ENCODE measurements around the gene SLBP. TPM values are rescaled to one million over a fixed set of nuclear protein-coding genes. Genes with fewer than 3 reads are reported as not detected.

SLBP gene
- total and polyA plus RNA-seq, 2 experiments from 2014 or later, result 39.9 to 62.0 TPM

GRCh38 chr4:1730532-1731135 lies 18.5 kb upstream of the SLBP start:
- Histone ChIP-seq H3K27me3 (no peaks in the 10 kb centered on the region), H3K9me3 (ENCODE audit: low read depth) (no peaks in the 10 kb centered on the region), H3K4me1 (ENCODE audit: low read depth) (no peaks in the 10 kb centered on the region), H3K36me3 (peaks cover 16% of the 10 kb centered on the region), H3K27ac (no peak overlapping the region), H3K4me3 (no peak overlapping the region)
- DNase-seq (ENCODE audit: low read depth in 1 of 2, low spot score in 1 of 2), result no peak
- TF ChIP-seq CTCF (IDR thresholded peaks at IDR 0.05; ENCODE audit: low read depth, low read length), result no peak

- no peak overlapping the region for H3K27ac ChIP-seq
- DNase-seq (ENCODE audit: low read depth in 1 of 2, low spot score in 1 of 2), result no peak
- H3K27me3 ChIP-seq, result no peaks in the 10 kb centered on the region
- no peak overlapping the region for H3K4me3 ChIP-seq
- H3K4me1 ChIP-seq (ENCODE audit: low read depth), result no peaks in the 10 kb centered on the region
- H3K9me3 ChIP-seq (ENCODE audit: low read depth), result no peaks in the 10 kb centered on the region
- no peak for TF ChIP-seq CTCF (IDR thresholded peaks at IDR 0.05; ENCODE audit: low read depth, low read length)
- H3K36me3 ChIP-seq, result peaks cover 13% of the 10 kb centered on the region
Measured at GRCh38 chr4:1728061-1728980, 16.2 kb upstream of the SLBP start.

- Histone ChIP-seq H3K9me3 (ENCODE audit: low read depth) (no peaks in the 10 kb centered on the region), H3K27ac (no peak overlapping the region), H3K4me3 (no peak overlapping the region), H3K4me1 (ENCODE audit: low read depth) (no peaks in the 10 kb centered on the region), H3K36me3 (peaks cover 13% of the 10 kb centered on the region), H3K27me3 (no peaks in the 10 kb centered on the region)
- no peak for TF ChIP-seq CTCF (IDR thresholded peaks at IDR 0.05; ENCODE audit: low read depth, low read length)
- peak in 1 of 2 donors; percentile 82 for DNase-seq (ENCODE audit: low read depth in 1 of 2, low spot score in 1 of 2)
Measured at GRCh38 chr4:1727117-1728031, 15.3 kb upstream of the SLBP start.

GRCh38 chr4:1726146-1726934 lies 14.2 kb upstream of the SLBP start:
- H3K27me3 ChIP-seq, result no peaks in the 10 kb centered on the region
- TF ChIP-seq CTCF (IDR thresholded peaks at IDR 0.05; ENCODE audit: low read depth, low read length), result peak; percentile 98
- H3K4me3 ChIP-seq, result no peak overlapping the region
- H3K27ac ChIP-seq, result no peak overlapping the region
- DNase-seq (ENCODE audit: low read depth in 1 of 2, low spot score in 1 of 2), result peak; percentile 85 to 88
- peaks cover 13% of the 10 kb centered on the region for H3K36me3 ChIP-seq
- H3K9me3 ChIP-seq (ENCODE audit: low read depth), result no peaks in the 10 kb centered on the region
- no peaks in the 10 kb centered on the region for H3K4me1 ChIP-seq (ENCODE audit: low read depth)

- Histone ChIP-seq H3K4me3 (no peak overlapping the region), H3K36me3 (peaks cover 9% of the 10 kb centered on the region), H3K4me1 (ENCODE audit: low read depth) (no peaks in the 10 kb centered on the region), H3K27me3 (no peaks in the 10 kb centered on the region), H3K27ac (no peak overlapping the region), H3K9me3 (ENCODE audit: low read depth) (no peaks in the 10 kb centered on the region)
- TF ChIP-seq CTCF (IDR thresholded peaks at IDR 0.05; ENCODE audit: low read depth, low read length), result no peak
- no peak for DNase-seq (ENCODE audit: low read depth in 1 of 2, low spot score in 1 of 2)
Measured at GRCh38 chr4:1725521-1725920, 13.4 kb upstream of the SLBP start.
